DND-41 (cell line): ENCODE measurements around the gene LAPTM4A.

Experiments used
- ATAC-seq: fragments of 200-7000 bp; cut with Tn5 transposase; 3 replicates; pipeline ENCODE4 v1.9.1; 2021; ENCODE audit warnings: low read depth; ENCODE audit not compliant: insufficient read depth
- DNase-seq: peaks from one replicate; pipeline ENCODE4 v3.0.0-alpha.2; 2020
- H2AFZ ChIP-seq: 2 replicates; pipeline ENCODE4 v1.6.0; 2012; ENCODE audit warnings: low read depth, low read length
- H3K27ac ChIP-seq: 2 replicates; pipeline ENCODE4 v1.5.1; 2012; ENCODE audit warnings: low read length, inconsistent platforms
- H3K27me3 ChIP-seq: fragments of 200-600 bp; sonication (generic); 2 replicates; pipeline ENCODE4 v1.6.0; 2012; ENCODE audit warnings: low read length, mild to moderate bottlenecking, inconsistent platforms; ENCODE audit not compliant: insufficient read depth, poor library complexity
- H3K36me3 ChIP-seq: 2 replicates; pipeline ENCODE4 v1.5.1; 2012; ENCODE audit warnings: low read length, inconsistent platforms; ENCODE audit not compliant: insufficient read depth
- H3K4me1 ChIP-seq: 2 replicates; pipeline ENCODE4 v1.5.1; 2012; ENCODE audit warnings: mild to moderate bottlenecking, low read length; ENCODE audit not compliant: insufficient read depth
- H3K4me2 ChIP-seq: 2 replicates; pipeline ENCODE4 v1.6.0; 2012; ENCODE audit warnings: mild to moderate bottlenecking, moderate library complexity, low read length, inconsistent platforms; ENCODE audit not compliant: insufficient read depth
- H3K4me3 ChIP-seq, 2 experiments: fragments of 200-600 bp in 1 of 2; shearing (Covaris generic) in 1 of 2; 2 replicates each; pipeline ENCODE4 v1.5.1; 2012 to 2016; ENCODE audit warnings: inconsistent platforms in 2 of 2, low read length in 2 of 2, mild to moderate bottlenecking in 2 of 2, low read depth in 1 of 2, moderate library complexity in 1 of 2
- H3K79me2 ChIP-seq: 2 replicates; pipeline ENCODE4 v1.6.0; 2012; ENCODE audit warnings: low read length, inconsistent platforms; ENCODE audit not compliant: insufficient read depth
- H3K9ac ChIP-seq: 2 replicates; pipeline ENCODE4 v1.6.0; 2012; ENCODE audit warnings: low read depth, mild to moderate bottlenecking, inconsistent platforms, low read length, moderate library complexity
- H3K9me3 ChIP-seq: 2 replicates; pipeline ENCODE4 v1.5.1; 2012; ENCODE audit warnings: low read length, moderate library complexity, mild to moderate bottlenecking, inconsistent platforms; ENCODE audit not compliant: insufficient read depth, severe bottlenecking
- H4K20me1 ChIP-seq: 2 replicates; pipeline ENCODE4 v1.6.0; 2012; ENCODE audit warnings: low read length; ENCODE audit not compliant: insufficient read depth
- CTCF ChIP-seq: IDR thresholded peaks from 2 replicates; pipeline ENCODE4 v1.5.1; 2012; ENCODE audit warnings: borderline replicate concordance, low read length, moderate library complexity, mild to moderate bottlenecking; ENCODE audit not compliant: poor library complexity, severe bottlenecking; ENCODE audit errors: extremely low read depth
- EZH2 ChIP-seq: IDR thresholded peaks from 3 replicates; pipeline ENCODE4 v1.6.1; 2012; ENCODE audit warnings: borderline replicate concordance, low read depth, mild to moderate bottlenecking, moderate library complexity, low read length, inconsistent platforms; ENCODE audit not compliant: severe bottlenecking

LAPTM4A gene

GRCh38 chr2:20069756-20070155 lies 18.3 kb upstream of the LAPTM4A start:
- Histone ChIP-seq H3K36me3 (no peaks in the 10 kb centered on the region), H3K4me1 (no peaks in the 10 kb centered on the region), H3K79me2 (no peaks in the 10 kb centered on the region), H2AFZ (no peak overlapping the region), H4K20me1 (no peaks in the 10 kb centered on the region), H3K4me2 (no peak overlapping the region), H3K27me3 (peaks cover 3% of the 10 kb centered on the region), H3K9me3 (no peaks in the 10 kb centered on the region), H3K9ac (no peak overlapping the region), H3K4me3 (no peak overlapping the region), H3K27ac (no peak overlapping the region)
- DNase-seq (no peak), ATAC-seq (no peak)
- no peak for TF ChIP-seq CTCF
- no peak for TF ChIP-seq EZH2

GRCh38 chr2:20067992-20068584 lies 16.7 kb upstream of the LAPTM4A start:
- no peaks in the 10 kb centered on the region for H3K36me3 ChIP-seq
- TF ChIP-seq CTCF (no peak), EZH2 (no peak)
- no peak overlapping the region for H3K4me3 ChIP-seq
- H3K4me2 ChIP-seq: no peak overlapping the region
- H4K20me1 ChIP-seq: no peaks in the 10 kb centered on the region
- ATAC-seq (no peak), DNase-seq (no peak)
- no peaks in the 10 kb centered on the region for H3K4me1 ChIP-seq
- H3K9ac ChIP-seq: no peak overlapping the region
- no peaks in the 10 kb centered on the region for H3K9me3 ChIP-seq
- H3K27ac ChIP-seq: no peak overlapping the region
- H2AFZ ChIP-seq: no peak overlapping the region
- H3K79me2 ChIP-seq: no peaks in the 10 kb centered on the region
- peaks cover 3% of the 10 kb centered on the region for H3K27me3 ChIP-seq

GRCh38 chr2:20065885-20066602 lies 14.6 kb upstream of the LAPTM4A start:
- H3K4me3 ChIP-seq: no peak overlapping the region
- H3K9ac ChIP-seq: no peak overlapping the region
- H3K36me3 ChIP-seq: no peaks in the 10 kb centered on the region
- H2AFZ ChIP-seq: no peak overlapping the region
- no peaks in the 10 kb centered on the region for H3K79me2 ChIP-seq
- ATAC-seq: peak; percentile 44; the same call in 1 of the 3 replicates
- H3K27ac ChIP-seq: no peak overlapping the region
- no peaks in the 10 kb centered on the region for H3K4me1 ChIP-seq
- H3K27me3 ChIP-seq: peaks cover 3% of the 10 kb centered on the region
- H4K20me1 ChIP-seq: no peaks in the 10 kb centered on the region
- H3K4me2 ChIP-seq: no peak overlapping the region
- H3K9me3 ChIP-seq: no peaks in the 10 kb centered on the region
- DNase-seq: no peak
- TF ChIP-seq EZH2 (no peak), CTCF (no peak)
